IPS-18a (cell line): ENCODE measurements around the gene RABEP2.

ENCODE experiments used
- H3K27ac ChIP-seq: one replicate; pipeline ENCODE4 v1.5.1; 2013; ENCODE audit warnings: low read length
- H3K27me3 ChIP-seq: one replicate; pipeline ENCODE4 v1.6.1; 2013; ENCODE audit warnings: mild to moderate bottlenecking, low read length; ENCODE audit not compliant: control insufficient read depth, insufficient read depth
- H3K36me3 ChIP-seq: one replicate; pipeline ENCODE4 v1.6.1; 2013; ENCODE audit warnings: low read depth, low read length; ENCODE audit not compliant: control insufficient read depth
- H3K4me1 ChIP-seq: one replicate; pipeline ENCODE4 v1.6.1; 2013; ENCODE audit warnings: low read depth, low read length; ENCODE audit not compliant: control insufficient read depth
- H3K4me3 ChIP-seq: one replicate; pipeline ENCODE4 v1.5.1; 2013; ENCODE audit warnings: low read length
- H3K9ac ChIP-seq: one replicate; pipeline ENCODE4 v1.6.1; 2013; ENCODE audit warnings: mild to moderate bottlenecking, low read length, moderate library complexity
- H3K9me3 ChIP-seq: one replicate; pipeline ENCODE4 v1.6.1; 2013; ENCODE audit warnings: low read depth, low read length; ENCODE audit not compliant: control insufficient read depth

RABEP2 gene

DNA sequence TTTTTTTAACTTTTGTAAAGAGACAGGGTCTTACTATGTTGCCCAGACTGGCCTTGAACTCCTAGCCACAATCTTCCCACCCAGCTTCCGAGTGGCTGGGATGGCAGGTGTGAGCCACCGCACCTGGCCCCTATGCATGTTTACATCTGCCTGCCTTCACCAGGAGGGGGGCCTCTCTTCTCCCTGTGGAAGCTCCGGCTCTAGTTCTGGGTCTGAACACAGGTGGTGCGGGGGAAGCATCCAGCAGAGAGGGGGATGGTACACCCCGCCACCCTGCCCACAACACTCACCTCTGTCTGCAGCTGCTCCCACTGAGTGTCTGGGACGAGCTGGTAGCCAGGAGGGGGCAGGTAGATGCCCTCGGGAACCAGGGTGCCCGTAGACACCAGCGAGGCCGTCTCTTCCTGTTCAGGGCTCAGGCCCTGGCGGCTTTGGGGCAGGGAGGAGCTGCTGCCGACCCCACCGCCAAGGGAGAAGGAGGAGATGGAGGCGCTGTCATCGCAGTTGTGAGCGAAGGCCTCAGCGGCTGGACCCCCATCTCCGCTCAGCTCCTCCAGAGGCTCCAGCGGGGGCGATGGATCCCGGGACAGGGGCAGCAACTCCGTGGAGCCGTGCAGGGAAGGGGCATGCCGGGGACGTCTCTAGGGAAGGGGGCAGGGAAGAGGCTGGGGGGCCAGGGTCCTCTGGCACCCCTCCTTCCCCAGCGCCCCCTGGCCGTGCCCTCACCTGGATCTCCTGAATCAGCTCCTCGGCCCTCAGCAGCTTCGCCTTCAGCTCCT lies 10.9 kb downstream of the RABEP2 start:
- H3K27ac ChIP-seq = no peak overlapping the region
- H3K27me3 ChIP-seq = no peaks in the 10 kb centered on the region
- no peaks in the 10 kb centered on the region for H3K9me3 ChIP-seq
- H3K9ac ChIP-seq = no peak overlapping the region
- H3K36me3 ChIP-seq = peaks cover 9% of the 10 kb centered on the region
- no peaks in the 10 kb centered on the region for H3K4me1 ChIP-seq
- H3K4me3 ChIP-seq = no peak overlapping the region

GRCh38 chr16:28912558-28912957 lies 12.5 kb downstream of the RABEP2 start:
- Histone ChIP-seq H3K4me3 (no peak overlapping the region), H3K27me3 (no peaks in the 10 kb centered on the region), H3K9ac (no peak overlapping the region), H3K36me3 (peaks cover 5% of the 10 kb centered on the region), H3K4me1 (no peaks in the 10 kb centered on the region), H3K9me3 (no peaks in the 10 kb centered on the region), H3K27ac (no peak overlapping the region)

DNA sequence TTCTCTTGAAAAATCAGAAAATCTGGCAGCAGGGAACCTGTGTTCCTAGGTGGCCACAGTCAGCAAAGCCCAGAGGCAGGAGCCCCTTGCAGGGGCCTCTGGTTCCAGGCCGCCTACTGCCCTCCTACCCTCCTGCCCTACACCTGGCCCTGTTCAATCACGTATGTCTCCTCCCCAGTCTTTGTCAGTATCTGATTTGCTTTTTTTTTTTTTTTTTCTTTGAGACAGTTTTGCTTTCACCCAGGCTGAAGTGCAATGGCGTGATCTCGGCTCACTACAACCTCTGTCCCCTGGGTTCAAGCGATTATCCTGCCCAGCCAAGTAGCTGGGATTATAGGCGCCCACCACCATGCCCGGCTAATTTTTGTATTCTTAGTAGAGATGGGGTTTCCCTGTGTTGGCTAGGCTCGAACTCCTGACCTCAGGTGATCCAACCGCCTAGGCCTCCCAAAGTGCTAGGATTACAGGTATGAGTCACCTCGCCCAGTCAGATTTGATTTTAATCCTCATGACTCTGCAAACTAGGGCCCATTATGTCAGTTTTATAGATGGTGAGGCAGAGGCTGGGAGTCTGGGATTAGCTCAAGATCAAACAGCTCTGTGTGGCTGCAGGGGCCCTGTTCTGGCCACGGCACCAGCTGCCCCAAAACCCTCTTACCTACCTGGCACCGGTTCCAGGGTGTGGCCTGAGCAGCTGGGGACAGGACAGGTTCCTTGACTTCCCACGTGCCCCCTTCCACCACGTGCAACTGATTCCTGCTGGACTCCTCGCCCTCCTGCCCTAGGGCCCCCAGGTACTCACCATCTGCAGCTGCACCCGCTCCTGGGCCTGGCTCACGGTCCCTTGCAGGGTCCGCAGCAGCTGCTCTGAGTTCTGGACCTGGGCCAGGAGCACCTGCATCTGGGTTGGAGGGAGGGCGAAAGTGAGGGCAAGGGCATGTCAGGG lies 14.7 kb downstream of the RABEP2 start:
- Histone ChIP-seq H3K27me3 (no peaks in the 10 kb centered on the region), H3K9ac (no peak overlapping the region), H3K9me3 (no peaks in the 10 kb centered on the region), H3K36me3 (peaks cover 3% of the 10 kb centered on the region), H3K27ac (no peak overlapping the region), H3K4me1 (no peaks in the 10 kb centered on the region), H3K4me3 (no peak overlapping the region)

GRCh38 chr16:28905800-28906372 lies 19.2 kb downstream of the RABEP2 start:
- H3K4me1 ChIP-seq = no peaks in the 10 kb centered on the region

GRCh38 chr16:28905229-28905754 lies 19.7 kb downstream of the RABEP2 start:
- no peak overlapping the region for H3K9ac ChIP-seq
- peaks cover 7% of the 10 kb centered on the region for H3K36me3 ChIP-seq
- no peak overlapping the region for H3K4me3 ChIP-seq
- no peak overlapping the region for H3K27ac ChIP-seq
- no peaks in the 10 kb centered on the region for H3K27me3 ChIP-seq
- H3K4me1 ChIP-seq = no peaks in the 10 kb centered on the region
- no peaks in the 10 kb centered on the region for H3K9me3 ChIP-seq

More at GRCh38 chr16:28905800-28906372, 19.2 kb downstream of the RABEP2 start:
- H3K36me3 ChIP-seq = peaks cover 7% of the 10 kb centered on the region
- no peak overlapping the region for H3K9ac ChIP-seq
- no peak overlapping the region for H3K27ac ChIP-seq
- no peak overlapping the region for H3K4me3 ChIP-seq
- no peaks in the 10 kb centered on the region for H3K27me3 ChIP-seq
- H3K9me3 ChIP-seq = no peaks in the 10 kb centered on the region

DNA sequence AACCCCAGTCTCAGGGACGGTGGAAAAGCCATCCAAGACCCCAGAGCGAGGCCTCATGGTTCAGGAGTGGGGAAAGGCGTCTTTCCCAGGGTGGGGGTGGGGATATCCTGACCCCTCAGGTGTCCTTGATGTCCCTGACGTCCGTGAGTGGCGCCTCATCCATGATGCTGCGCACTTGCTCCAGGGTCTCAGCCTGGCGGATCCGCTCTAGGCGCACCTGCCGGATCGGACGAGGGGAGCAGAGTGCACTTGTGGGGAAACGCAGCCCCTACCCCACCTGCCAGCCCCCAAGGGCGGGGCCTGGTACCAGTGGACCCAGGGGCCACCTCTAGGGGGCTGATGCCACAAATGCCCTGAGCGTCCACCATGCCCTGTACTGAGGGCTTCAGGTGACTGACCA lies 20.2 kb downstream of the RABEP2 start:
- Histone ChIP-seq H3K27me3 (no peaks in the 10 kb centered on the region), H3K9ac (no peak overlapping the region), H3K9me3 (no peaks in the 10 kb centered on the region), H3K36me3 (peaks cover 7% of the 10 kb centered on the region), H3K4me1 (no peaks in the 10 kb centered on the region), H3K27ac (no peak overlapping the region), H3K4me3 (no peak overlapping the region)

GRCh38 chr16:28904363-28904762 lies 20.7 kb downstream of the RABEP2 start:
- Histone ChIP-seq H3K36me3 (peaks cover 7% of the 10 kb centered on the region), H3K27ac (no peak overlapping the region), H3K9ac (no peak overlapping the region), H3K4me1 (no peaks in the 10 kb centered on the region), H3K27me3 (no peaks in the 10 kb centered on the region), H3K9me3 (no peaks in the 10 kb centered on the region), H3K4me3 (no peak overlapping the region)

- no peak overlapping the region for H3K4me3 ChIP-seq
- no peak overlapping the region for H3K27ac ChIP-seq
- H3K27me3 ChIP-seq = no peaks in the 10 kb centered on the region
- H3K9ac ChIP-seq = no peak overlapping the region
- H3K36me3 ChIP-seq = peaks cover 7% of the 10 kb centered on the region
- no peaks in the 10 kb centered on the region for H3K9me3 ChIP-seq
- H3K4me1 ChIP-seq = no peaks in the 10 kb centered on the region
These were observed 21.5 kb downstream of the RABEP2 start for GRCh38 chr16:28903344-28904042.

DNA sequence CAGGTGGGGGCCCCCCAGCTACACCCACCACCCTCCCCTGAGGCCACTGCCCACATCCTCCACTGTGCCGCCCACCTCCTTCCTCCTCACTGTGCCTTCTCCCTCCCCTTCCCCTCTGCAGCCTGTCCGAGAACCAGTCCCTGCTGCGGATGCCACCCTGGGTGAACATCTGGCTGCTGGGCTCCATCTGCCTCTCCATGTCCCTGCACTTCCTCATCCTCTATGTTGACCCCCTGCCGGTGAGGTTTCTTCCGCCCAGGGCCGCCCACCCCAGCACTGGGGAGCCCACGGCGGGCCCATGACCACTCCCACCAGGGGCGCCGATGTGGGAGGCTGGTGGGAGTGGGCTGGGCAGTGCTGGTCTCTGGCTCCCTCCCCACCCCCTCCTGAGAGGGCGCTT lies 22.1 kb downstream of the RABEP2 start:
- no peak overlapping the region for H3K27ac ChIP-seq
- H3K4me3 ChIP-seq = no peak overlapping the region
- no peak overlapping the region for H3K9ac ChIP-seq
- peaks cover 5% of the 10 kb centered on the region for H3K36me3 ChIP-seq
- H3K27me3 ChIP-seq = no peaks in the 10 kb centered on the region
- no peaks in the 10 kb centered on the region for H3K9me3 ChIP-seq
- H3K4me1 ChIP-seq = no peaks in the 10 kb centered on the region

- H3K9ac ChIP-seq = no peak overlapping the region
- no peaks in the 10 kb centered on the region for H3K27me3 ChIP-seq
- no peaks in the 10 kb centered on the region for H3K4me1 ChIP-seq
- H3K9me3 ChIP-seq = no peaks in the 10 kb centered on the region
- no peak overlapping the region for H3K4me3 ChIP-seq
- no peak overlapping the region for H3K27ac ChIP-seq
- peaks cover 5% of the 10 kb centered on the region for H3K36me3 ChIP-seq
These were observed 23.2 kb downstream of the RABEP2 start for GRCh38 chr16:28901862-28902261.

DNA sequence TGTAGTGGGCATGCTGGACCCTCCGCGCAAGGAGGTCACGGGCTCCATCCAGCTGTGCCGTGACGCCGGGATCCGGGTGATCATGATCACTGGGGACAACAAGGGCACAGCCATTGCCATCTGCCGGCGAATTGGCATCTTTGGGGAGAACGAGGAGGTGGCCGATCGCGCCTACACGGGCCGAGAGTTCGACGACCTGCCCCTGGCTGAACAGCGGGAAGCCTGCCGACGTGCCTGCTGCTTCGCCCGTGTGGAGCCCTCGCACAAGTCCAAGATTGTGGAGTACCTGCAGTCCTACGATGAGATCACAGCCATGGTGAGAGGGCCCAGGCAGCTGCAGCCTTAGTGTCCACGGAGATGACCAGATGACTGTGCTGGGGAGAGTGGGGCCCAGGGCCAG lies 24.4 kb downstream of the RABEP2 start:
- peaks cover 5% of the 10 kb centered on the region for H3K36me3 ChIP-seq
- no peaks in the 10 kb centered on the region for H3K4me1 ChIP-seq
- no peak overlapping the region for H3K4me3 ChIP-seq
- H3K9me3 ChIP-seq = no peaks in the 10 kb centered on the region
- H3K27ac ChIP-seq = no peak overlapping the region
- no peak overlapping the region for H3K9ac ChIP-seq
- no peaks in the 10 kb centered on the region for H3K27me3 ChIP-seq
